NCI-H1092 (cell line): Measurements from ENCODE around the gene STRC.
"Not testable (repeated sequence)": the region's sequence is repeated elsewhere in the genome, so short reads cannot be mapped to it uniquely, and the experiment has no call there.

ENCODE experiments used
- DNase-seq: peaks from one replicate; lab custom pipeline; 2025; lab: John Stamatoyannopoulos, UW

Gene STRC

DNA sequence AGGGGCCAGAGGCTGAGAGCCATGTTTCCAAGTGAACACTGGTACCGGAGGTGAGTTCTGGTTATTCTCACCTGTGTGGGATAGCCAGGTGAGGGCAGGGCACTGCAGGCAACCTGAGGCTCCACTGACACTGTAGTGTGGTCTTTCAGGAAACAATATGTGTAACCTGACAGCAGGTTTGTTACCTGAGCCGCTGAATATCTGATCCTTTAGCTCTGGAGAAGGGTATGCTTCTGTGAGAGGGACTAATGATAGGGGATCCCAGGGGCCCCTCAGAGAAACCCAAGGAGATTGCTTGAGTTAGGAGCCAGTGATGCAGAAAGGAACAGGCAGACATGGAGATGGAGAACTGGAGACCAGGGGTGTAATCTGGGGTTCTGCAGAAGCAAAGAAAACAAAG lies at the start of gene STRC:
Gene STRC (minus strand): TSS at position 101 of the 400 bp plus-strand sequence. CDS start 78 bp downstream, at position 23.
- DNase-seq = not testable (repeated sequence)

DNA sequence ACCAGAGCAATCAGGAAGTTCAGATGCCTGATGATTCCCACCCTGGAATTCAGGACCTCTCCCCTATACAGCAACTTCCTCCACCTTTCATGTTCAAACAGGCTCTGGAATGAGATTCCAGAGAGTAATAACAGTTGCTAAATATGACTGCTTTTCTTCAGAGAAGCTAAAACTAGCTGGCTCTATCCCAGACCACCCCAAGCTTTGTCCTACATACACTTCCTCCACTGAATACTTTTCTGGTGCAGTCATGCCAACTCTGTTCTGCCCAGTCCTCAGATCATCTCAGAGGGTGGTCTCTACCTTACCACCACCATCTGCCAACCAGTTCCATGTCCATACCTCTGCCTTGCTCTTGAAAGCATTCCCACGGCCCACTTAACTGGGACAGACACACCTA lies 47.6 kb upstream of the STRC start:
- not testable (repeated sequence) for DNase-seq

DNA sequence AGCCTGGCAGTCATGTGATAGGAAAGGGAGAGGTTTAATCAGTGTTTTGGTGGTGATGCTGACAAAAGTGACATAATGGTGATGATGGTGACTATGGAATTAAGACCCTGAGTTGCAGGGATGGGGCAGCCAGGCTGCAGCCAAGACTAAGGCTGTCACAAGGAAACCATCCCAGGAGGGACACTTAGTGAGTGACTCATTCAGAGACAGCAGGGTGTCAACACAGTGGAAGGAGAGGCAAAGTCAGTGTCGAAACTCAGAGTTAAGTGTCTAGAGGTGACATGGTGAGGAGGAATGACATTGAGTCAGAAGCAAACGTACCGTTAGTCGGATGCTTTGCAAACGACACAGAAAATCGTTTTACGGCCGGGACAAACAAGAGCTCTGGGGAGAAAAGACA lies 44.7 kb upstream of the STRC start:
- DNase-seq = not testable (repeated sequence)

DNA sequence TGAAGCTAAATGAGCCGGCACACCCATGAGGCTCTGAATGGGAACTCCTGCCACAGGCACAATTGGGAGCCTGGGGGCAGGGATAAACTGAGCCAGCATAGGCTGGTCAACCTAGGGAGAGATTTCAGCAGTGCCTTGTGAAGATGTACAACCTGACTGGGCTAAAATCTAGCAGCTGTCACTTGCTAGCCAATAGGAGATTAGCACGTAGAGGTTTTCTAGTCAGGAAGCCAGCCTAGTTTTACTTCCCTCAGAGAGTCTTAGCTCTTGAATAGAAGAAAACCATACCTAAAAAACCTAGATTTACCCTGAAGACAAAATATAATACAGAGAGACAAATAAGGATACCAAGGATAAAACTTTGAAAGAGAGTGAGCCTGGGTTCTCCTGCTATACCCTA lies 43.7 kb upstream of the STRC start:
- not testable (repeated sequence) for DNase-seq

DNA sequence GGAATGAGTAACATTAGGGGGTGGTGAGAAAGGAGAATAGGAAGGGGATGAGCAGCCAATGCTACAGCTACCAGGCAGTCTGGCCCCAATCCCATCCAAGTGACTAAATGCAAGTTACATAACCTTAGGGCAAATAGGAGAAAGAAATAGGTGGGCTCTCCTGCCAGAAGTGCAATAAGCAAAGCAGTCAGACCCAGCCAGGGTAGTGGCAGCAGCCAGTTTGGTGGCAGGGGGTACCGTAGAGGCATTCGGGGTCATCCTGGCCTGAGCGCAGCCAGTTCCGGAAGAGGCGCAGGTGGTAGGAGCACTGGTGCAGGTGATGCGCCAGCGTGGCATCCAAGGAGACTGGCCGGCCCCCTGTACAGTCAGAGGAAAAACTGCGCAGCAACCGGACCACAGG lies 41.1 kb upstream of the STRC start:
- DNase-seq = not testable (repeated sequence)

DNA sequence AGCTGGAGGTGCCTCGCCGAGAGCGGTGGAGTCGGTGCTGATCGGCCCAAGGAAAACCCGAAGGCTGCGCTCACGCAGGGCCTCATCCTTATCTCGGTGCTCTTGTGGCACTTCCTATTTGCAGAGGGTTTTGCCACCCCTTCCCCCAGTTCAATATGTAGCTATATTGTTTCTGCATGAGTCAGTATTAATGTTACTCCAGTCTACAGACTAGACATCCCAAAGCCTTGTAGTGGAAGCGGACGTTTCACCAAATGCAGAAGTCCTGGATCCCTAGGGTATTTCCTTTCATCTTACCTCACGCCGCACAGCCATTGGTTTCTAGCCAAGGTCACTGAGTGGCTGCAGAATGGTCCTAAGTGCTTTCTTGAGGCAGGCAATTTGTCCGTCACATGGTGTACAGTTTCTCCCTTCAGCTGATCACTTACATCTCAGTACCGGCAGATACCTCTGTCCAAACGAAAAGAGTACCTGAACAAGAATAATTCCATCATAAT lies 30.9 kb upstream of the STRC start:
- not testable (repeated sequence) for DNase-seq

DNA sequence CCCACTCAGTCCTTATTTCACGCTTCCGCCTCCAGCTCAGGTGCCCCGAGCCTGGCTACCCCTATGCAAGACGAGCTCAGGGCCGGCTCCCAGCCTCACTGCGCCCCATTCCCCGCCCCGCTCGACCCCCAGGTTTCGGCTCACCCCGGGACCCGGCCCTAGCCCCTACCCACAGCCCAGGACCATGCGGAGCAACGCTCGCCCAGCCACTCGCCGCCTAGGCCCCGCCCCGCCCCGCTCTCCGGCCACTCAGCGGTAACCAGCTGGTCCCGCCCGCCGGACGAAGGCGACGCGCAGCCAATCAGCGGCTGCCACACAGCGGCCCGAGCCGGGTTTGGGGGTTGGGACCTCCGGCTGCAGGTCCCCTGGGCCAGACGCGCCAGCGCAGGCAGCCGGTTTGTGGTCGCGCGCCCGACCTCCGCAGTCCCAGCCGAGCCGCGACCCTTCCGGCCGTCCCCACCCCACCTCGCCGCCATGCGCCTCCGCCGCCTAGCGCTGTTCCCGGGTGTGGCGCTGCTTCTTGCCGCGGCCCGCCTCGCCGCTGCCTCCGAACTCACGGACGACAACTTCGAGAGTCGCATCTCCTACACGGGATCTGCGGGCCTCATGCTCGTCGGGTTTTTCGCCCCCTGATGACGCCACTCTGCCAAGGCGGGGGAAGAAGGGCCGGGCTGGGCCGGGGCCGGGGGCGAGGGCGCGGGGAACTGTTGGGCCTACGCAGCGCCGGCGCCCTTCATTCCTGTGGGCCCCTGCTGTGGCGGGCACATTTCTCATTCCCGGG lies 30.2 kb upstream of the STRC start, which contains the start of gene CATSPER2:
Gene CATSPER2 (minus strand): TSS at position 196 of the 781 bp plus-strand sequence. CDS start 783 bp downstream, outside the sequence.
- no peak for DNase-seq

DNA sequence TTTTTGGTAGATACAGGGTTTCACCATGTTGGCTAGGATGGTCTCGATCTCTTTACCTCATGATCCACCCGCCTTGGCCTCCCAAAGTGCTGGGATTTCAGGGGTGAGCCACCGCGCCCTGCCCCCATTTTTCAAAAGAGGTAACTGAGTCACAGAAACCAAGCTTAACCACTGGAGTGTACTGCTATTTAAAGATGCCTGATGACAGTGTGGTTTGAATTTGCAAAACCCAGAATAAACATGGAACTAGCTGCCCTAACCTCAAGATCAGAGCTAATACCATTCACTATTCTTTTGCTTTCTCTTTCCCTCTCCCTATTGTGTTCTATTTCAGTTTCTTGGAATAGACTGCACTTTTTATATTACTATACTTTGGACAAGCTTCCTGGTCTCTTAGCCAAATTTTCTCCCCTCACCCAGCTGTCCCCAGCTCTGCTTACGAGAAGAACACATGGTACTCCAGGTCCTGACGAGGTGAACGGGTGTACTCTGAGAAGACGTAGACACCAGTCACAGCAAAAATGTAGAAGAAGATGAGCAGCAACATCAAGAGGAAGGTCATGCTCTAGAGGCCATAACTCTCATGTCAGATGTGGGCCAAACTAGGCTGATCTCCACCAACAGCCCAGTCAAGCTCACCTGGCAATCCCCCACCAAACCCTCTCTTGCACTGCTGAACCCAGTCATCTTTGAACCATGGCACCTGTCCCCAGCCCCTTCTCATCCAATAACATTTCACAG lies 20.0 kb upstream of the STRC start:
- DNase-seq = not testable (repeated sequence)

DNA sequence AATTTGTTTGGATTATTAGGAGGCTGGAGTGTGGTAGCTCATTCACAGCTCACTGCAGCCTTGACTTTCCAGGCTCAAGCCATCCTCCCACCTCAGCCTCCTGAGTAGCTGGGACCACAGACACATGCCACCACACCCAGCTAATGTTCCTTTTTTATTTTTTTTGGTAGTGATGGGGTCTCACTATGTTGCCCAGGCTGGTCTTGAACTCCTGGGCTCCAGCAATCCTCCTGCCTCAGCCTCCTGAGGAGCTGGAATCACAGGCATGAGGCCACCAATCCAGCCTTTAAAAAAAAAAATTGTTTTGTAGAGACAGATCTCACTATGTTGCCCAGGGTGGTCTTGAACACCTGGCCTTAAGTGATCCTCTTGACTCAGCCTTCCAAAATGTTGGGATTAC lies 8.3 kb upstream of the STRC start:
- DNase-seq = not testable (repeated sequence)

DNA sequence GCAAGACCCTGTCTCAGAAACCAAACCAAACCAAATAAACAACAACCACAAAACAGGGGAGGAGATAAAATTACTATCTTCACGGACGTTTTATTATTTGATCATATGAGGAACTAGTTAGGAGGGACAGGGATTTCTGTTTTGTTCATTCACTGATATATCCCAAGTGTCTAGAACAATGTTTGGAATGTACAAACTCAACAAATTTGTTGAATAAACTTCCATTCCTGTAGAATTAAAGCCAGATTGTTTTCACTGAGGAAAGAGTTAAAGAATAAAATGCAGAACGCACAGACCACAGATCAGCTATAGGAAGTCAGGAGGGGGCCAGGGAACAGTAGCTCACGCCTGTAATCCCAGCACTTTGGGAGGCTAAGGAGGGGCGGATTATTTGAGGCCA lies 6.5 kb upstream of the STRC start:
- DNase-seq = no peak

DNA sequence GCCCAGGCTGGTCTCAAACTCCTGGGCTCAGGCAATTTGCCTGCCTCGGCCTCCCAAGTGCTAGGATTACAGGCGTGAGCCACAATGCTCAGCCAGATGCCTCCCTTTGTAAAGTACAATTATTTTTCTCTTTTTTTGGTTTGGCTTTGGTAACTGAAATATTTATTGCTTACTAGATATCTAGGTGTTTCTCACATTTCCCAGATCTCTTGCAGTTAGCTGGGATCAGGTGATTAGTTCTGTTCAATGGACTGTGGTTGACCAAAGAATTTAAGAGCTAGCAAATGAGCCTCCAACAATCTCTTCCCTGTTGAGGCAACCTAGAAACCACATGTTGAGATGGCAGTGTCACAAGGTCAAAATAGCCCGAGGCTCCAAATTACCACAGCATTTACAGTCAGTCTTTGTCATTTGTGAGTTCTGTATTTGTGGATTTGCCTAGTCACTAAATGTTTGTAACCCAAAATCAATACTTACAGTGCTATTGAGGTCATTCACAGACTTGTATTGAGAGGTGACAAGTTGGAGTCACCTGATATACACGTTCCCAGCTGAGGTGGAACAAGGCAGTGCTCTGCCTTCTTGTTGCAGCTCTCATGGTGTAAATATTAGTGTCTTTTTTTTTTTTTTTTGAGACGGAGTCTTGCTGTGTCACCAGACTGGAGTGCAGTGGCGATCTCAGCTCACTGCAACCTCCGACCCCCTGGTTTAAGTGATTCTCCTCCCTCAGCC lies 3.6 kb upstream of the STRC start:
- not testable (repeated sequence) for DNase-seq

DNA sequence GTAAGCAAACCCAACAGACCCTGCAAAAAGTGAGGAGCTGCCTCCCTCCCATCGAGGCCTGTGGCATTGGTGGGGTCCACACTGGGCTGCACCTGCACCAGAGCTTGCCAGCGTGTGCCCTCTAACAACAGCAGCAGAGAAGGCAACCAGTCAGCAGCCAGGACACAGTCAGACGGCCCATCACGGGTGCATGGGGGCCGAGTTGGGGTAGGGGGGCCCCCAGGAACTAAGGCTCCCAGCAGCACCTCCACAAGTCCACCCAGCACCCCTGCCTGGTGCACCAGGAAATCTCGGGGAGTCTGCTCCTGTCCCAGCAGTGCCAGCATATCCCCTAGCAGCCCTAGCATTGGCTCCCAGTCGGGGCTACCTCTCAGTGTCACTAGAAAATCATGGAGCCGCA lies 850 bp downstream of the STRC start:
- not testable (repeated sequence) for DNase-seq

DNA sequence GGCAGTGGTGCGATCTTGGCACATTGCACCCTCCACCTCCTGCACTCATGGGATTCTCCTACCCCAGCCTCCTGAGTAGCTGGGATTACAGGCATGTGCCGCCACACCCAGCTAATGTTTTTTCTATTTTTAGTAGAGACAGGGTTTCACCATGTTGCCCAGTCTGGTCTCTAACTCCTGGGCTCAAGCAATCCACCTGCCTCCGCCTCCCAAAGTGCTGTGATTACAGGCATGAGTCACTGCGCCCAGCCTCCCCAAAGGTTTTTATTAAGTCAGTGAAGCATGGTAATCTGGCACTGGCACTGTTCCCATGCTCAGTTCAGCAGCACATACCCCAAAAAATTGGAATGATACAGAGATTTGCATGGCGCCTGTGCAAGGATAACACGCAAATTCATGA lies 16.4 kb downstream of the STRC start:
- DNase-seq = not testable (repeated sequence)

DNA sequence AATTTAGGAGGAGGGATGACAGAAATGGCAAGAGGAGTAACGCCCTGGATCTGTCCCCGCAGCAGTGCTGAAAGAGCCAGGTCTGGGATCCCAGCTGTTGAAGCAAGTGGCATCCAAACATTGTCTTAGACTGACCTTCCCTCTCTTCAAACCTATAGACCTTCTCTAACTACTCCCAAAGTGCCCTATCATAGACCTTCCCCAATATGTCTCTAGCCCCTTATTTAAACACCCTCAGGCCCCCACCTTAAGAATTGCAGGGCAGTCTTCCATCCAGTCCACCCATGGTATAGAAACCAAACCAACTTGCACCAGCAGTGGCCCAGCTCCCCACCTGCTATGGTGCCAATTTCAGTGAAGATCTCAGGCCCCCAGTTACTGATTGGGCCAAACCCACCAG lies 18.4 kb downstream of the STRC start:
- not testable (repeated sequence) for DNase-seq

DNA sequence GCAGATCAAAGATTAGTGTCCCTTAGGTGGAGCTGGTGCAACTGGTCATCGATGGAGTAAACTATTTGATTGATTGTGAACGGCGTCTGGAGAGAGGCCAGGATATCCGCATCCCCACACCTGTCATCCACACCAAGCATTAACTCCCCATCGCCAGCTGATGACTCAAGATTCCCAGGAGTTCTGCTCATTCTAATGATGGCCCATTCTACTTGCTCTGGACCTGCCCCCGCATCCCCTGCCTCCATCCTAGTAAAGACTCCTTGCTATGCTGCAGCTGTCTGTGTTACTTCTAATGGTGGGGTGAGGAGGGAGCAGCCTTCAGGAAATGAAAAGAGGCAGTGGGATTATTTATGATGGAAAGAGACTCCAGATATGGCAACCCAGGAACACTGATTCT lies 19.5 kb downstream of the STRC start:
- not testable (repeated sequence) for DNase-seq

DNA sequence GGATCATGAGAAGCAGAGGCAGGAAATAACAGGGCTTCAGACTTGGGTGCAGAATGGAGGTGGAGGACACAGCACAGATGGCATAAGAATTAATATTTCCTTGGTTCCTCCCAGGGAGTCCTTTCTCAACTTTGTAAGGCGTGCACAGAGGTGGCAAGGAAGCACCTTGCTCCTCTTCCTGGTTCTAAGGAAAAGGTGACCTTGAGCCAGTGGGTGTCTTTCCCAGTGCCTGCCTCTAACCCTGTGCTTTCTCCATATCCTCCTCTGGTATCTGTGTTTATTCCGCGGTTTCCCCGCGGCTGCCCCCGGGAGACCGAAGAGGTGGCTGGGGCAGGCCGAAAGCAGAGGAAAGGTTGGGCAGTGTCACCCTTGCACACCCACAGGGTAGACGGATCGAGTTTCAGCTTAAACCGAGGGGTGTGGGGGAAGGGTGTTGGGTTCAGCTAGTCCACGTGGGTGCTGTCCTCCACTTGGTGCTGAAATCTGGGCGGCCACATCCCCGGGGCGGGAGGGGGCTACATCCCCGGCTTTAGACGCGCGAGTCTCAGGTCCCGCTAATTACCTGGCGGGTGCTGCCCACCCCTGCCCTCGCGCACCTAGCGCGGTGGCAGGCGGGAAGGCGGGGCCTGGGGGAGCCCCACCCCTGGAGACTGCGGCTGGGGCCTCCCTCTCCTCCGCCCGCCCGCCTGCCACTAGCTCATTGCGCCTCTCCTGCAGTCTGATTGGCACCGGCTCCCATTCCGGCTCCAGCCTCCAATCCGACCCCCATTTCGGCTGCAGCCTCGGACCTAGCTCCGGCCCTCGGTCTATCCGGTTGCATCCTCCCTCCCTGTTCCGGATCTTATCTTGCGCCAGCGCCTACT lies 25.0 kb downstream of the STRC start, which contains the start of gene CKMT1B:
Gene CKMT1B (plus strand): TSS at position 700 of the 863 bp plus-strand sequence. CDS start 192 bp downstream, outside the sequence.
- DNase-seq = not testable (repeated sequence)

DNA sequence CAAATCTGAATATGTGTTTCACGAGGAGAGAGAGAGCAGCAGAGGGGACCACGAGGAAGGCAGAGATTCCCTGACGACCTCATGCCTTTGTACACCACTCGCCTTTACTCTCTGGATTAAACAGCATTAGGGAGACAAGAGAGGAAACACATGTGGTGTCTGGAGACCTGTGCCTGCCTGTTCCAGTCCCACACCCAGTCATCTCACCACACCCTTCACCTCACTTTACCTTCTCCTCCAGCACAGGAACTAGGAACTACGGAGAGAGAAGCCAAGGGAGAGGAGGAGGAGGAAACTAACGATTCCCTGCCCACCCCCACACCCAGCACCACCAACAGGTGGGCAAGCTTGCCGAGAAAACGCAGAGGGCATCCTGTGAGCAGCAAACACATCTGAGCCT lies 25.8 kb downstream of the STRC start:
- DNase-seq = not testable (repeated sequence)

DNA sequence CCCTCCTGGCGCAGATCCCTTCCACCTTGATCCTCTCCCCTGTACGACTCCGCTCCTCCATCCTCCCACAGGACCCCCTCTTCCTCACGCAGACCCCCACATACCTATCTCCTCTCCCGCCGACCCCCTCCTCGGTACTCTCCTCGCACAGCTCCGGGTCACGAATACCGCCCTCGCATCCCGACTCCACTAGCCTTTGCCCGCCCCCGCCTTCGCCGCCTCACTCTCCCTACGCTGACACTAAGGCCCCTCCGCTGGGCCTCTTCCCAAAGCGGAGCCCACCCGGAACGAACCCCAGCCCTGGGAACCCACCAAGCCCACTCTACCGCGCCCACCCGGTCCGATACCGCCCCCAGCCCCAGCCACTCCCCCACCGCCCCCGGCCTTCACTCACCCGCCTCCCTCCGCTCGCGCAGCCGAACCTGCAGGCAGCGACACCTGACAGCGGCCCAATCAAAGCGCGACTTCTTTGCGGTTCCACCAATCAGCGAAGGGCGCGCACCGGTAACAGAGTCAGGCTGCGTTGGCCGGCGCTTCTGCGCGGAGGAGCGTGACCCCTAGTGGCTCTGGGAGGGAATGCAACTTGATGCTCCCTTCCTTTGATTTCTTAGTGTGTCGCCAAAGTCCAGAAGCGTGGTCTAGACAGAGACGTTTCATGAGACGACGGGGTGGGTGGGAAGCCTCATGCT lies 28.7 kb downstream of the STRC start, which contains the start of gene PPIP5K1:
Gene PPIP5K1 (minus strand): TSS at position 431 of the 689 bp plus-strand sequence. CDS start 5,704 bp downstream, outside the sequence.
- DNase-seq = not testable (repeated sequence)

DNA sequence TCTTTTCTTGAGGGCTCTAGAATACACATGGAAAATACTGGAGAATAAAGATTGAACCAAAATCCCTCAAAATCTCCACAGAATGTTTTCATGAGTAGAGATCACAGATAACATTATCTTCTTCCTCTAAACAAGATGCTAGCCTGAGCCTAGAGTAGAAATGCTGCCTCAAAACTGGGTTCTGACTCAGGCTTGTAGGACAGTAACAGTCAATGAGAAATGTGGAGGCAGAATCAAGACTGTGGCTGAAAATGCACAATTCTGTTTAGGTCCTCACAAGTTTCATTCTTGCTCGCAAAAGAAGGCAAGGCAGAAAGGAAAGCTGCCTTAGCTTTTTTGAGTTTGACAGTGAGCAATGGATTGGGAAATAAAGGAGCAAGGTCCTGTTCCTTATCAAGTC lies 44.0 kb downstream of the STRC start:
- not testable (repeated sequence) for DNase-seq

DNA sequence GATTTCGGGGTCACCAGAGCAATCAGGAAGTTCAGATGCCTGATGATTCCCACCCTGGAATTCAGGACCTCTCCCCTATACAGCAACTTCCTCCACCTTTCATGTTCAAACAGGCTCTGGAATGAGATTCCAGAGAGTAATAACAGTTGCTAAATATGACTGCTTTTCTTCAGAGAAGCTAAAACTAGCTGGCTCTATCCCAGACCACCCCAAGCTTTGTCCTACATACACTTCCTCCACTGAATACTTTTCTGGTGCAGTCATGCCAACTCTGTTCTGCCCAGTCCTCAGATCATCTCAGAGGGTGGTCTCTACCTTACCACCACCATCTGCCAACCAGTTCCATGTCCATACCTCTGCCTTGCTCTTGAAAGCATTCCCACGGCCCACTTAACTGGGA lies 52.0 kb downstream of the STRC start:
- DNase-seq = not testable (repeated sequence)
